GM04504 (cell line): ENCODE data around the gene EPB41L4A.
"Not testable (repeated sequence)": the region's sequence is repeated elsewhere in the genome, so short reads cannot be mapped to it uniquely, and the experiment has no call there.

ENCODE experiments used
- DNase-seq: peaks from one replicate; pipeline ENCODE4 v3.0.0-alpha.2; 2012; ENCODE audit warnings: low read depth

EPB41L4A gene

DNA sequence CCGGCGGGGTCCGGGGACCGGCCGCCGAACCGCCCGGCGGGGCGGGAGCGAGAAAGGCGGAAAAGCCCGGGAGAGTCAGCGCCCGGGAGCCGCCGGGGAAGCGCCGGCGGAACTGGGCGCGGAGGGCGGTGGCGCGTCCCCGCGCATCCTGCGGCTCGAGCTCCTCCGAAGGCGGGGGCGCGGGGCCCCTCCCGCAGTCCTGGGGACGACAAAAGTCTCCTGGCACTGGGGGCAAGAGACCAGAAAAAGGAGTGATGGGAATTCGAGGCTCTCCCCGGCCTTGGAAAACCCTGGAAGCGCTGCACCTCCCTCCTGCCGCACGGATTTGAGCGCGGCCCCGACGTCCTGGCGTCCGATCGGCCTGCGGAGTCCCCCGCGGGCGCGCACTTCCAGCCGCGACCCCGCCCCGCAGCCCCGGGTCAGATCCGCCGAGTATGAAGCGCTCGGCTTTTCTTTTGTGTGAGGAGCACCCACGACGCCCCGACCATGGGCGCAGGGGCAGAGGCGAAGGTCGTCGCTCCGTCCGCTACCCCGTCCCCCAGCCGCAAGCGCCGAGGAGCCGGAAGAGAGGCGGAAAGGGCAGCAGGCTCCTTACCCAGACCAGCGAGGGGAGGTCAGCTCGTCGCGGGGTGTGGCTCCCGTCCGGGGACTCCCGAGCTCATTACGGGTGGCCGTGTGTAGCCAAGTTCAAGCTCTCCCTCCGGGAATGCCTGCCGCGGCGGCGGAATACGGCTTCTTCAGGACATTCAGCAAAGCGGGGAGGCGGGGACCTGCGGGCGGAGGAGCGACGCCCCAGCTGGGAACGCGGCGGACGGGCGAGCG is at the start of gene EPB41L4A:
EPB41L4A (minus strand) TSS at position 114 of the 822 bp plus-strand sequence. CDS start 238 bp downstream, outside the sequence.
- no peak for DNase-seq

- DNase-seq = no peak
Measured at GRCh38 chr5:112467485-112467884, 48.4 kb upstream of the EPB41L4A start.

DNA sequence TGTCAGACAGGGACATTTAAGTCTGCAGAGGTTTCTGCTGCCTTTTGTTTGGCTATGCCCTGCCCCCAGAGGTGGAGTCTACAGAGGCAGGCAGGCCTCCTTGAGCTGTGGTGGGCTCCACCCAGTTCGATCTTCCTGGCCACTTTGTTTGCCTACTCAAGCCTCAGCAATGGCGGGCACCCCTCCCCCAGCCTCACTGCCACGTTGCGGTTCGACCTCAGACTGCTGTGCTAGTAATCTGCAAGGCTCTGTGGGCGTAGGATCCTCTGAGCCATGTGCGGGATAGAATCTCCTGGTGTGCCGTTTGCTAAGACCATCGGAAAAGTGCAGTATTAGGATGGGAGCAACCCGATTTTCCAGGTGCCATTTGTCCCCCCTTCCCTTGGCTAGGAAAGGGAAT is 47.2 kb upstream of the EPB41L4A start:
- not testable (repeated sequence) for DNase-seq

DNA sequence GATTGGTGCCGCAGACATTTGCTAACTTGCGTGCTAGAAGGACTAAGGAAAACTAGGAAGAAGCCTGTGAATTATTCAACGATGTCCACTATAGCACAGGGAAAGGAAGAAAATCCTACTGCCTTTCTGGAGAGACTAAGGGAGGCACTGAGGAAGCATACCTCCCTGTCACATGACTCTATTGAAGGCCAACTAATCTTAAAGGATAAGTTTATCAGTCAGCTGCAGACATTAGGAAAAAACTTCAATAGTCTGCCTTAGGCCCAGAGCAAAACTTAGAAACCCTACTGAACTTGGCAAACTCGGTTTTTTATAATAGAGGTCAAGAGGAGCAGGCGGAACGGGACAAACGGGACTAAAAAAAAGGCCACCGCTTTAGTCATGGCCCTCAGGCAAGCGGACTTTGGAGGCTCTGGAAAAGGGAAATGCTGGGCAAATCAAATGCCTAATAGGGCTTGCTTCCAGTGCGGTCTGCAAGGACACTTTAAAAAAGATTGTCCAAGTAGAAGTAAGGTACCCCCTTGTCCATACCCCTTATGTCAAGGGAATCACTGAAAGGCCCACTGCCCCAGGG is 28.2 kb upstream of the EPB41L4A start:
- DNase-seq = not testable (repeated sequence)

GRCh38 chr5:112445626-112446350 is 26.7 kb upstream of the EPB41L4A start:
- DNase-seq = no peak

GRCh38 chr5:112443932-112444331 is 24.9 kb upstream of the EPB41L4A start:
- not testable (repeated sequence) for DNase-seq

- no peak for DNase-seq
Measured at GRCh38 chr5:112440031-112440430, 21.0 kb upstream of the EPB41L4A start.

DNA sequence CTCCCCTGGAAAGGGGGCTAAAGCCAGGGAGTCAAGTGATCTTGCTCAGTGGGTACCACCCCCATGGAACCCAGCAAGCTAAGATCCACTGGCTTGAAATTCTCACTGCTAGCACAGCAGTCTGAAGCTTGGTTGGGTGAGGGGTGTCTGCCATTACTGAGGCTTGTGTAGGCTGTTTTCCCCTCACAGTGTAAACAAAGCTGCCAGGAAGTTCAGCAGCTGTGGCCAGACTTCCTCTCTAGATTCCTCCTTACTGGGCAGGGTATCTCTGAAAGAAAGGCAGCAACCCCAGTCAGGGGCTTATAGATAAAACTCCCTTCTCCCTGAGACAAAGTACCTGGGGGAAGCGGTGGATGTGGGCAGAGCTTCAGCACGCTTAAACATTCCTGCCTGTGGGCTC is 17.1 kb upstream of the EPB41L4A start:
- DNase-seq = no peak

DNA sequence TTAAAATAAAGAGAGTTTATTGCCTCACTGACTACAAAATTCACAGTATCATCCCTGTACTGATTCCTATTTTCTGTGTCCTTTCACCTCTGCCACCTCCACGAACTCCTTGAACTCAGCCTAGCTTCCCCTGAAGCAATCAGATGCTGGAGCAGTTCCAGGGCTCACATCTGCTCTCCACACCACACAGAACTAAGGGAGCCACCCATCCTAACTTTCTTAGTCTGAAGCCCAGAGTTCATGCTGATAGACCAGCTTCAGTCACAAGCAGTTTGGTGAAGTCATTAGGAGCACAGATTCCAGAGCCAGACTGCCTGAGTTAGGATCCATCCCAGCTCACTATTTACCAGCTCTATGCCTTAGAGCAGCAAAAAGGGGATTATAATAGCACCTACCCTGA is 15.6 kb upstream of the EPB41L4A start:
- DNase-seq = no peak

DNA sequence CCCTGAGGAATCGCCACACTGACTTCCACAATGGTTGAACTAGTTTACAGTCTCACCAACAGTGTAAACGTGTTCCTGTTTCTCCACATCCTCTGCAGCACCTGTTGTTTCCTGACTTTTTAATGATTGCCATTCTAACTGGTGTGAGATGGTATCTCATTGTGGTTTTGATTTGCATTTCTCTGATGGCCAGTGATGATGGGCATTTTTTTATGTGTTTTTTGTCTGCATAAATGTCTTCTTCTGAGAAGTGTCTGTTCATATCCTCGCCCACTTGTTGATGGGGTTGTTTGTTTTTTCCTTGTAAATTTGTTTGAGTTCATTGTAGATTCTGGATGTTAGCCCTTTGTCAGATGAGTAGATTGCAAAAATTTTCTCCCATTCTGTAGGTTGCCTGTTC is 7.1 kb upstream of the EPB41L4A start:
- DNase-seq = not testable (repeated sequence)

DNA sequence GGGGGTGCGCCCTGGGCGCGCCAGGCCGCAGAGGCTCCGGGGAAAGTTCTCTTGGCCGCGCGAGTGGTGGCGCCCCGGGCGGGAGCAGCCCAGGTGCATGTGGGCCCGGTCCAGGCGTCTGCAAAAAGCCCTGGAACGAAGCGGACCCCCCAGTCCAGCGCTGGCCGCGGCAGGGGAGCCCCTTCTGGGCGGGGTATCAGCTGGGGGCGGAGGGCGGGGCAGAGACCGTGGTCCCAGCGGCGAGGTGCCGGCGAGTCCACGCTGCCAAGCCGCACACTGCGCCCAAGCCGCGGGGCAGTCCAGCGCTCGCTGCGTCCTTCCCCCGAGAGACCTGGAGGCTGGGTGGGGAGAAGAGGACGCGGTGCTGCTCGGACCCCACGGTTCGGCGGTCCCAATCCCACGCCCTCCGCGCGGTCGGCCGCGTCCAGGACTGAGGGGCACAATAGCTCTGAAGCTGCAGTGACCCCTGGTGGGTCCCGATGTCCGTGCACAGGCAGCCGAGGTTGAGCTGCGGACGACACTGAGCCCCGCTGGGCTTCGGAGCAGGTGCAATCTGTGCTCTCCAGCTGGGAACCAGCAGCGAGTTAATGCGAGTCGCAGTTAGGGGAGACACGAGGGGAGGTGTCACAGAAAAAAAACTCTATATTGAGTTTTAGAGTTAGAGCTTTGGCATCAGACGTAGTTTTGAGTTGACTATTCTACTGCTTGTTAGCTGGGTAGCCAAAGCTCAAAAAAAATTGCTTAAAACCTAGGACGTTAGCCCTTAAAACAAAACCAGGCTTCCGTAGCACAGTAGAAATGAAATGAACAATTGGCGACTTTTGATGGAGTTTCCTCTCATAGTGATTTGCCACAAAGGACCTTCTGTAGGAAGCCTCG is 1.1 kb upstream of the EPB41L4A start:
- no peak for DNase-seq

DNA sequence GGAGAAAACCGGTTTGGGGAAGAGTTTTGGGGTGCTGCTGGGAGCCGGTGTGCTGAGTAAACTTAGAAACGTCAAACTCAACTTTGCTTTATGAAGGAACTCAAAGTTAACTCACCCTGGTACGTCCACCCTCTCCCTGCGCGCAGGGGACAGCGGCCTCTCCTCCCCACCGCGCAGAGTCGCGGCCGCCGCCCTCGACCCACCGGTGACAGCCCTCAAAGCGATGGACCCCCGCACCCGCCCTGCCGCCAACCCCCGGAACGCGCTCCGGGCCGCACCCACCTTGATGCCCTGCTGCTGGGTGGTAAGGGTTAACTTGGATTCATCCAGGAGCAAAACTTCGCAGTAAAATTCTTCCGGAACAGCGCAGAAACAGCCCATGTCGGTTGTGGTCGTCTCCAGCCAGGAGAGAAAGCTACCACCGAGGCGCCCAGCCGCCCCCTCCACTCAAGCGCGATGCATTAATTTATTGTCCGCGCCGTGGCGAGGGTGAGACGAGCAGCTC is 366 bp downstream of the EPB41L4A start:
- DNase-seq = no peak

DNA sequence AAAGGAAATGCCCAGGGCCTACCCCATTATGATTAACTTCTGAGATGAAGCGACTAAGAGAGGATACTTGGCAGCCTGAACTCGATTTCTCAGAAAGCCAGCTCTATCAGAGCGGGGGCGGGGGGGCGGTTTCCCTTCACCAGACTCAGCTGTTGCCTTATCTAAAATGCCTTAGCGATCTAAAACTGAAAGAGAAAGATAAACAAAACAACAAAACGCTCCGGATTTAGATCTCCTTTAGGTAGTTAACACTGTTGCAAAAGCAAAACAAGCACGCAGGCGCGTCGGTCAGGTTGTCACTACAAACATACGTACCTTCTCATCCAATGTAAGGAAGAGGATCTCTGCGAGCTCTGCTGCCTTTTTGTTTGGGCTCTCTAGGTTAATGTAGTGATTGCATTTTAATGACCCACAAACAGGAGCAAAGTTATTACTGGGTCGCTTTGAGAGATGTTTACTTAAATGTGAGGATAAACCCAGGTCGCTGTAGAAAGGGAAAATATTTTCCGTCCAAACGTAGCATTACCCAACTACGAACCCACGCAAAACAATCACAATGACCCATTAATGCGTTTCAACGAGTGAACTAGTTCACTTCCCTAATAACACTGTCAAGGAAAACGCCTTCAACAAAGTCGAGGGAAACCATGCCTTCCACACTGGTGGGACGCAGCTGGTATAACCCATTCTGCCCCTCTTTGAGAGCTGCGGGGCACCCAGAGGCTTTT is 982 bp downstream of the EPB41L4A start:
- no peak for DNase-seq

GRCh38 chr5:112415552-112415951 is 3.5 kb downstream of the EPB41L4A start:
- DNase-seq = no peak

DNA sequence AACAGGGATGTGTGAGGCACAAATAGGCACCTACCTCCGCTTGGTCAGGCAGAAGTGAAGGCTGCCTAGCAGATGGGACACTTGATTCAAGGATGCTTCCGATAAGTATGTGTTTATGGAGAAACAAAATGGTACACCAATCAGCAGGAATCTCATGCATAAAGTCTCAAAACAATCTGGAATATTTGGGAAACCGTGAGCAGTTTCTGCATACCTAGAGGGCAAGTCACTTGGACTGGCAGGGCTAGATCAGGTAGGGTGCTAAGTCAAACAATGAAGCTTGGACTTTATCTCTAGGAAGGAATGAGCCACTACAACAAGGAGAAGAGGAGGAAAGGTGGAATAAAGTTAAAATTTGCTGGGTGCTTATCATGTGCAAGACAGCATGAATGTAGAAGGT is 5.5 kb downstream of the EPB41L4A start:
- no peak for DNase-seq

GRCh38 chr5:112412346-112412745 is 6.7 kb downstream of the EPB41L4A start:
- DNase-seq = no peak

DNA sequence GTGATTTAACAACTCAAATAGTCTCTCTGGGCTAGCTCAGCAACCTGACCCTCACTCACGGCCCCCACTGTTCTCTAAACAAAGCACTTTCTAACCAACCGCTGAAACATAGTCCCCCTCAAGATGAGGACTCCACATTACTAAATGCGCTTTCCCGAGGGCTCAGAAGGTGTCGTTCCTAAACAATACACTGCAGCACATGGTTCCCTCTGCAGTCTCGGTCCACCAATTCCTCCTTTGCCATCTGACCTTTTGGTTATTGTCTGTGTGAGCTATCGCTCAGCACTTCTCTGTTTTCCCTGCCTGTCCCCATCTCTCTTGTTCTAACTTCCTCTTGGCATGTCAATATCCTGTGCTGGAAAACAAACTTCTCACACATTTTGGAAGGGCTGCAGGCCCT is 7.2 kb downstream of the EPB41L4A start:
- DNase-seq = no peak

- no peak for DNase-seq
Measured at GRCh38 chr5:112407666-112408065, 11.4 kb downstream of the EPB41L4A start.

DNA sequence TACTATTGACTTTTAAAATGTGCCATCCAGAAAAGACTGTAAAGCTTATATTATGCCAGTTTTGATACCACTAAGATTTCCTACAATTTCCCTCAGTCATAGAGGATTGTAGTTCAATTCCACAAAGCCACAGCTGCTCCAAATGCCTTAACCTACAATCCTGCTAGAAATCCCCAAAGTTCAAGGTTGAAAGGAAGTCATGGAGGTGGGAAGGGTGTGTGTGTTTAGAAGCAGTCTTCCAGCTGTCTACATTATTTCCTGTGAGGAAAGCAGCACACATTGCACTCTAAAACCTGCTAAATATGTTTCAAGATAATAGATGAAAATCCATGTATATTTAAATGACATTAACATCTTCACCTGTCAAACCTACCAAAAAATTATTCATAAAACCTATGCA is 11.8 kb downstream of the EPB41L4A start:
- DNase-seq = no peak

GRCh38 chr5:112403069-112403468 is 16.0 kb downstream of the EPB41L4A start:
- no peak for DNase-seq

DNA sequence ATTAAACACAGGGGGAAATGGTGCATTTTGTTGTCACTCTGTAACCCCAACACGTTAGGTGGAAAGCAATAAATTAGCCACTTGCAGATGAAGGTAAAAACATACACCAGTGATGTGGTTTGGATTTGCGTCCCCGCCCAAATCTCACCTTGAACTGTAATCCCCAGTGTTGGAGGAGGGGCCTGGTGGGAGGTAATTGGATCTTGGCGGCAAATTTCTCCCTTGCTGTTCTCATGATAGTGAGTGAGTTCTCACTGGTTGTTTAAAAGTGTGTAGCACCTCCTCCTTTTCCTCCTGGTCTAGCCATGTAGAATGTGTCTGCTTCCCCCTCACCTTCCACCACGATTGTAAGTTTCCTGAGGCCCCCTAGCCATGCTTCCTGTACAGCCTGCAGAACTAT is 17.2 kb downstream of the EPB41L4A start:
- no peak for DNase-seq
